GM19035 (cell line): ENCODE data around the gene ATP9A.

Experiments
- ATAC-seq: cut with Tn5 transposase; IDR thresholded peaks from one replicate; pipeline ENCODE4 v1.9.1; 2021; ENCODE audit not compliant: unreplicated experiment

The ATP9A gene

GRCh38 chr20:51634257-51634656, 133.9 kb downstream of the ATP9A start:
- no peak for ATAC-seq

- no peak for ATAC-seq
These were observed 134.8 kb downstream of the ATP9A start for GRCh38 chr20:51633430-51633829.

GRCh38 chr20:51631953-51632352, 136.2 kb downstream of the ATP9A start:
- no peak for ATAC-seq

- ATAC-seq: no peak
These were observed 136.9 kb downstream of the ATP9A start for GRCh38 chr20:51631011-51631950.

- ATAC-seq: no peak
These were observed 138.7 kb downstream of the ATP9A start for GRCh38 chr20:51629399-51630058.

GRCh38 chr20:51628533-51629398, 139.4 kb downstream of the ATP9A start:
- ATAC-seq: no peak

- no peak for ATAC-seq
These were observed 140.6 kb downstream of the ATP9A start for GRCh38 chr20:51627586-51627985.

GRCh38 chr20:51625105-51625504, 143.1 kb downstream of the ATP9A start:
- ATAC-seq: no peak

- ATAC-seq: no peak
These were observed 143.9 kb downstream of the ATP9A start for GRCh38 chr20:51624157-51624731.

GRCh38 chr20:51623255-51623654, 144.9 kb downstream of the ATP9A start:
- no peak for ATAC-seq

GRCh38 chr20:51622004-51622874, 146.0 kb downstream of the ATP9A start:
- ATAC-seq: no peak

GRCh38 chr20:51620432-51620831, 147.8 kb downstream of the ATP9A start:
- no peak for ATAC-seq

- ATAC-seq: no peak
These were observed 152.1 kb downstream of the ATP9A start for GRCh38 chr20:51616060-51616459.

- ATAC-seq: no peak
These were observed 153.5 kb downstream of the ATP9A start for GRCh38 chr20:51614687-51615086.

- no peak for ATAC-seq
These were observed 154.6 kb downstream of the ATP9A start for GRCh38 chr20:51613580-51613979.

GRCh38 chr20:51612896-51613295, 155.3 kb downstream of the ATP9A start:
- no peak for ATAC-seq

- ATAC-seq: no peak
These were observed 156.6 kb downstream of the ATP9A start for GRCh38 chr20:51611625-51611890.

GRCh38 chr20:51610761-51611624, 157.2 kb downstream of the ATP9A start:
- ATAC-seq: no peak

GRCh38 chr20:51610111-51610510, 158.1 kb downstream of the ATP9A start:
- ATAC-seq: no peak
